ENCODE data around the gene ABLIM2. TPM values are rescaled to one million over a fixed set of nuclear protein-coding genes. Genes with fewer than 3 reads are reported as not detected.

Gene ABLIM2
- total RNA-seq, 4 donors from 2014 or later, result 4.2 to 28.5 (median 8.7) TPM

- Histone ChIP-seq H3K27ac (replicated peaks in 1 of 4) (no peak overlapping the region), H3K4me1 (peaks cover 0 to 9% (median 4%) of the 10 kb centered on the region in 4 donors), H3K9me3 (no peaks in the 10 kb centered on the region), H3K36me3 (peaks cover 0 to 10% (median 0%) of the 10 kb centered on the region in 4 donors), H3K27me3 (peaks cover 0 to 22% (median 0%) of the 10 kb centered on the region in 4 donors), H3K4me3 (no peak overlapping the region)
- no peak for DNase-seq (ENCODE audit: extremely low spot score)
- TF ChIP-seq POLR2A (IDR thresholded peaks at IDR 0.05; ENCODE audit: low read depth), result no peak
- TF ChIP-seq CTCF (IDR thresholded peaks at IDR 0.05), result no peak
- no peak for TF ChIP-seq EP300 (IDR thresholded peaks at IDR 0.05)
- TF ChIP-seq POLR2AphosphoS5 (IDR thresholded peaks at IDR 0.05), result no peak
- intact Hi-C loops (cut with DNase I), result no loop called here
- 48% methylated on average over 19 of the region's 30 CpGs for WGBS
Observed at GRCh38 chr4:8070736-8071718, 87.6 kb downstream of the ABLIM2 start.

- TF ChIP-seq CTCF (IDR thresholded peaks at IDR 0.05) (no peak), POLR2AphosphoS5 (IDR thresholded peaks at IDR 0.05) (no peak), POLR2A (IDR thresholded peaks at IDR 0.05; ENCODE audit: low read depth) (no peak), EP300 (IDR thresholded peaks at IDR 0.05) (no peak)
- intact Hi-C loops (cut with DNase I), result no loop called here
- Histone ChIP-seq H3K4me1 (peaks cover 0 to 9% (median 4%) of the 10 kb centered on the region in 4 donors), H3K27ac (replicated peaks in 1 of 4) (no peak overlapping the region), H3K9me3 (peaks cover 0 to 9% (median 8%) of the 10 kb centered on the region in 4 donors), H3K36me3 (peaks cover 0 to 10% (median 0%) of the 10 kb centered on the region in 4 donors), H3K4me3 (no peak overlapping the region), H3K27me3 (peaks cover 0 to 22% (median 0%) of the 10 kb centered on the region in 4 donors)
- WGBS, result 88% methylated on average over 24 of the region's 27 CpGs
- no peak for DNase-seq (ENCODE audit: extremely low spot score)
Observed at GRCh38 chr4:8069102-8069752, 89.4 kb downstream of the ABLIM2 start.

GRCh38 chr4:8067945-8068896 is 90.4 kb downstream of the ABLIM2 start:
- no peak overlapping the region for H3K27ac ChIP-seq (replicated peaks in 1 of 4)
- peaks cover 0 to 19% (median 14%) of the 10 kb centered on the region in 4 donors for H3K9me3 ChIP-seq
- WGBS, result 95% methylated on average over 8 of the region's 28 CpGs
- intact Hi-C loops (cut with DNase I), result no loop called here
- peaks cover 0 to 10% (median 0%) of the 10 kb centered on the region in 4 donors for H3K36me3 ChIP-seq
- no peak overlapping the region for H3K4me3 ChIP-seq
- peaks cover 0 to 9% (median 4%) of the 10 kb centered on the region in 4 donors for H3K4me1 ChIP-seq
- no peak for DNase-seq (ENCODE audit: extremely low spot score)
- peaks cover 0 to 22% (median 0%) of the 10 kb centered on the region in 4 donors for H3K27me3 ChIP-seq
- TF ChIP-seq POLR2A (IDR thresholded peaks at IDR 0.05; ENCODE audit: low read depth) (no peak), CTCF (IDR thresholded peaks at IDR 0.05) (no peak), POLR2AphosphoS5 (IDR thresholded peaks at IDR 0.05) (no peak), EP300 (IDR thresholded peaks at IDR 0.05) (no peak)

- Histone ChIP-seq H3K4me1 (peaks cover 0 to 9% (median 4%) of the 10 kb centered on the region in 4 donors), H3K4me3 (no peak overlapping the region), H3K36me3 (peaks cover 0 to 3% (median 0%) of the 10 kb centered on the region in 4 donors), H3K27ac (replicated peaks in 1 of 4) (no peak overlapping the region), H3K9me3 (peaks cover 0 to 22% (median 15%) of the 10 kb centered on the region in 4 donors), H3K27me3 (peaks cover 0 to 17% (median 0%) of the 10 kb centered on the region in 4 donors)
- DNase-seq (ENCODE audit: extremely low spot score), result no peak
- WGBS, result 91% methylated on average over 7 of the region's 20 CpGs
- TF ChIP-seq CTCF (IDR thresholded peaks at IDR 0.05), result no peak
- no peak for TF ChIP-seq POLR2A (IDR thresholded peaks at IDR 0.05; ENCODE audit: low read depth)
- no peak for TF ChIP-seq EP300 (IDR thresholded peaks at IDR 0.05)
- TF ChIP-seq POLR2AphosphoS5 (IDR thresholded peaks at IDR 0.05), result no peak
- intact Hi-C loops (cut with DNase I), result no loop called here
Observed at GRCh38 chr4:8067274-8067936, 91.2 kb downstream of the ABLIM2 start.
